ENCODE measurements around the gene GIT1. TPM values are rescaled to one million over a fixed set of nuclear protein-coding genes. Genes with fewer than 3 reads are reported as not detected.

GIT1 gene
- total and polyA plus RNA-seq, 2 of the 13 experiments (the other 11 are each of a cell fraction or from before 2014, with no cell fraction given) = 14.2 to 30.8 TPM

DNA sequence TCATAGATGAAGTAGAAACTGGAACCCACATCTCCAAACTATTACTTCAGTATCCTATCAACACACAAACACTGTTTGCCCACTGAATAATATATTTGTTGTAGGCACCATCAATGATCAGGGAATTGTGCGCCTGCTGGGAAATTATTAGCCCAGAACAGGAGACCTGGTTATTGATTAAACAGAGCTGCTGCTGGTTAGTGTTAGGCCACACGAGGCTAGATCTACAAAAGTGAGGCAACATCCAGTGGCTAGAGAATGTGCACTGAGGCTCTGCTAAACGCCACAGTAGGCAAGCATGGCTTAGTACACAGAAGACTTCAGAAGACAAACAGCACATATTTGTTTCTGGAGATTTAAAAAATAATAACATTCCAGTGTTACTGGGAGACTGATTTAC is 33.6 kb downstream of the GIT1 start (continued):
- TF ChIP-seq, protein P1, sequence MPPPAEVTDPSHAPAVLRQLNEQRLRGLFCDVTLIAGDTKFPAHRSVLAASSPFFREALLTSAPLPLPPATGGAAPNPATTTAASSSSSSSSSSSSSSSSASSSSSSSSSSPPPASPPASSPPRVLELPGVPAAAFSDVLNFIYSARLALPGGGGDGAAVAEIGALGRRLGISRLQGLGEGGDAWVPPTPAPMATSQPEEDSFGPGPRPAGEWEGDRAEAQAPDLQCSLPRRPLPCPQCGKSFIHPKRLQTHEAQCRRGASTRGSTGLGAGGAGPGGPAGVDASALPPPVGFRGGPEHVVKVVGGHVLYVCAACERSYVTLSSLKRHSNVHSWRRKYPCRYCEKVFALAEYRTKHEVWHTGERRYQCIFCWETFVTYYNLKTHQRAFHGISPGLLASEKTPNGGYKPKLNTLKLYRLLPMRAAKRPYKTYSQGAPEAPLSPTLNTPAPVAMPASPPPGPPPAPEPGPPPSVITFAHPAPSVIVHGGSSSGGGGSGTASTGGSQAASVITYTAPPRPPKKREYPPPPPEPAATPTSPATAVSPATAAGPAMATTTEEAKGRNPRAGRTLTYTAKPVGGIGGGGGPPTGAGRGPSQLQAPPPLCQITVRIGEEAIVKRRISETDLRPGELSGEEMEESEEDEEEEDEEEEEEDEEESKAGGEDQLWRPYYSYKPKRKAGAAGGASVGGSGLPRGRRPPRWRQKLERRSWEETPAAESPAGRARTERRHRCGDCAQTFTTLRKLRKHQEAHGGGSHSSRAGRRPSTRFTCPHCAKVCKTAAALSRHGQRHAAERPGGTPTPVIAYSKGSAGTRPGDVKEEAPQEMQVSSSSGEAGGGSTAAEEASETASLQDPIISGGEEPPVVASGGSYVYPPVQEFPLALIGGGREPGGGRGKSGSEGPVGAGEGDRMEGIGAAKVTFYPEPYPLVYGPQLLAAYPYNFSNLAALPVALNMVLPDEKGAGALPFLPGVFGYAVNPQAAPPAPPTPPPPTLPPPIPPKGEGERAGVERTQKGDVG (CRISPR knock-in tag; IDR thresholded peaks at IDR 0.05; ENCODE audit: borderline replicate concordance) = no peak
- TF ChIP-seq ZNF777 (CRISPR knock-in tag; IDR thresholded peaks at IDR 0.05) (no peak), RAD51 (IDR thresholded peaks at IDR 0.05; ENCODE audit: borderline replicate concordance) (no peak), HDAC1 (CRISPR knock-in tag; IDR thresholded peaks at IDR 0.05) (0 out of 2 replicates have a peak, but pooled peaks have one; percentile 10), NFE2 (CRISPR knock-in tag; IDR thresholded peaks at IDR 0.05) (no peak), GTF3A (CRISPR knock-in tag; conservative IDR thresholded peaks at IDR 0.05) (no peak), ZNF235 (CRISPR knock-in tag; IDR thresholded peaks at IDR 0.05; ENCODE audit: borderline replicate concordance) (no peak), ZFP62 (CRISPR knock-in tag; IDR thresholded peaks at IDR 0.05) (no peak), AKAP8 (CRISPR knock-in tag; IDR thresholded peaks at IDR 0.05) (no peak), ZSCAN12 (CRISPR knock-in tag; IDR thresholded peaks at IDR 0.05) (no peak), MZF1 (CRISPR knock-in tag; IDR thresholded peaks at IDR 0.05; ENCODE audit: borderline replicate concordance) (no peak), RBM39 (IDR thresholded peaks at IDR 0.05; ENCODE audit: low read depth, low read length, poor library complexity, severe bottlenecking) (no peak), KLF12 (CRISPR knock-in tag; IDR thresholded peaks at IDR 0.05; ENCODE audit: borderline replicate concordance) (no peak)
- TF ChIP-seq, protein P2, sequence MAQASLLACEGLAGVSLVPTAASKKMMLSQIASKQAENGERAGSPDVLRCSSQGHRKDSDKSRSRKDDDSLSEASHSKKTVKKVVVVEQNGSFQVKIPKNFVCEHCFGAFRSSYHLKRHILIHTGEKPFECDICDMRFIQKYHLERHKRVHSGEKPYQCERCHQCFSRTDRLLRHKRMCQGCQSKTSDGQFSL (CRISPR knock-in tag; IDR thresholded peaks at IDR 0.05) = no peak
- TF ChIP-seq, protein P3, sequence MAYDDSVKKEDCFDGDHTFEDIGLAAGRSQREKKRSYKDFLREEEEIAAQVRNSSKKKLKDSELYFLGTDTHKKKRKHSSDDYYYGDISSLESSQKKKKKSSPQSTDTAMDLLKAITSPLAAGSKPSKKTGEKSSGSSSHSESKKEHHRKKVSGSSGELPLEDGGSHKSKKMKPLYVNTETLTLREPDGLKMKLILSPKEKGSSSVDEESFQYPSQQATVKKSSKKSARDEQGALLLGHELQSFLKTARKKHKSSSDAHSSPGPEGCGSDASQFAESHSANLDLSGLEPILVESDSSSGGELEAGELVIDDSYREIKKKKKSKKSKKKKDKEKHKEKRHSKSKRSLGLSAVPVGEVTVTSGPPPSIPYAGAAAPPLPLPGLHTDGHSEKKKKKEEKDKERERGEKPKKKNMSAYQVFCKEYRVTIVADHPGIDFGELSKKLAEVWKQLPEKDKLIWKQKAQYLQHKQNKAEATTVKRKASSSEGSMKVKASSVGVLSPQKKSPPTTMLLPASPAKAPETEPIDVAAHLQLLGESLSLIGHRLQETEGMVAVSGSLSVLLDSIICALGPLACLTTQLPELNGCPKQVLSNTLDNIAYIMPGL (CRISPR knock-in tag; IDR thresholded peaks at IDR 0.05; ENCODE audit: borderline replicate concordance in 1 of 2, low read depth in 1 of 2) = no peak
- TF ChIP-seq, protein P4, sequence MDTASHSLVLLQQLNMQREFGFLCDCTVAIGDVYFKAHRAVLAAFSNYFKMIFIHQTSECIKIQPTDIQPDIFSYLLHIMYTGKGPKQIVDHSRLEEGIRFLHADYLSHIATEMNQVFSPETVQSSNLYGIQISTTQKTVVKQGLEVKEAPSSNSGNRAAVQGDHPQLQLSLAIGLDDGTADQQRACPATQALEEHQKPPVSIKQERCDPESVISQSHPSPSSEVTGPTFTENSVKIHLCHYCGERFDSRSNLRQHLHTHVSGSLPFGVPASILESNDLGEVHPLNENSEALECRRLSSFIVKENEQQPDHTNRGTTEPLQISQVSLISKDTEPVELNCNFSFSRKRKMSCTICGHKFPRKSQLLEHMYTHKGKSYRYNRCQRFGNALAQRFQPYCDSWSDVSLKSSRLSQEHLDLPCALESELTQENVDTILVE (CRISPR knock-in tag; IDR thresholded peaks at IDR 0.05) = 0 out of 2 replicates have a peak, but pooled peaks have one; percentile 64
- TF ChIP-seq, protein P5, sequence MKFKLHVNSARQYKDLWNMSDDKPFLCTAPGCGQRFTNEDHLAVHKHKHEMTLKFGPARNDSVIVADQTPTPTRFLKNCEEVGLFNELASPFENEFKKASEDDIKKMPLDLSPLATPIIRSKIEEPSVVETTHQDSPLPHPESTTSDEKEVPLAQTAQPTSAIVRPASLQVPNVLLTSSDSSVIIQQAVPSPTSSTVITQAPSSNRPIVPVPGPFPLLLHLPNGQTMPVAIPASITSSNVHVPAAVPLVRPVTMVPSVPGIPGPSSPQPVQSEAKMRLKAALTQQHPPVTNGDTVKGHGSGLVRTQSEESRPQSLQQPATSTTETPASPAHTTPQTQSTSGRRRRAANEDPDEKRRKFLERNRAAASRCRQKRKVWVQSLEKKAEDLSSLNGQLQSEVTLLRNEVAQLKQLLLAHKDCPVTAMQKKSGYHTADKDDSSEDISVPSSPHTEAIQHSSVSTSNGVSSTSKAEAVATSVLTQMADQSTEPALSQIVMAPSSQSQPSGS (CRISPR knock-in tag; IDR thresholded peaks at IDR 0.05) = peak; percentile 33; the same call in 1 of the 2 replicates
- TF ChIP-seq, protein P6, sequence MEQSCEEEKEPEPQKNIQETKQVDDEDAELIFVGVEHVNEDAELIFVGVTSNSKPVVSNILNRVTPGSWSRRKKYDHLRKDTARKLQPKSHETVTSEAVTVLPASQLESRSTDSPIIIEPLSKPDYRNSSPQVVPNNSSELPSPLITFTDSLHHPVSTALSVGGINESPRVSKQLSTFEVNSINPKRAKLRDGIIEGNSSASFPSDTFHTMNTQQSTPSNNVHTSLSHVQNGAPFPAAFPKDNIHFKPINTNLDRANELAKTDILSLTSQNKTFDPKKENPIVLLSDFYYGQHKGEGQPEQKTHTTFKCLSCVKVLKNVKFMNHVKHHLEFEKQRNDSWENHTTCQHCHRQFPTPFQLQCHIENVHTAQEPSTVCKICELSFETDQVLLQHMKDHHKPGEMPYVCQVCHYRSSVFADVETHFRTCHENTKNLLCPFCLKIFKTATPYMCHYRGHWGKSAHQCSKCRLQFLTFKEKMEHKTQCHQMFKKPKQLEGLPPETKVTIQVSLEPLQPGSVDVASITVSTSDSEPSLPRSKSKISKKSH (CRISPR knock-in tag; IDR thresholded peaks at IDR 0.05; ENCODE audit: borderline replicate concordance) = no peak
- TF ChIP-seq, protein P7, sequence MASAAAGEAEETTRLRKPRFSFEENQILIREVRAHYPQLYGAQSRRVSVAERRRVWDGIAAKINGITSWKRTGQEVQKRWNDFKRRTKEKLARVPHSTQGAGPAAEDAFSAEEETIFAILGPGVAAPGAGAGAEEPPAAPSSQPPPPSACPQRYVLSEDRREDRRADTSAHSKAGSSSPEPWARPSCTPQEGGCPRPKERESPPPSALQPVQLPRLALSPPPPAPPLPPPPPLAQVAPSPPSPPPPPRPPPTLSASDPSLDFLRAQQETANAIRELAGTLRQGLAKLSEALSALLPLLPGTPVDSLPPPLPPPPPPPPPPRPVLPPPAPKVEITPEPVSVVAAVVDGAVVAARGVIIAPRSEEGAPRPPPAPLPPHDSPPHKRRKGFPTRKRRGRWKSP (CRISPR knock-in tag; IDR thresholded peaks at IDR 0.05) = no peak
